GM20431 (cell line): ENCODE data around the gene CNN3.
"Not testable (repeated sequence)": the region's sequence is repeated elsewhere in the genome, so short reads cannot be mapped to it uniquely, and the experiment has no call there.

Experiments
- in situ Hi-C: fragments of 300-500 bp; cut with MseI, MboI; formaldehyde crosslinking; loops from one replicate; pipeline ENCODE4 v1.15.0; 2020; ENCODE audit warnings: low sequenced_read_pairs; ENCODE audit not compliant: unreplicated experiment

The CNN3 gene

GRCh38 chr1:94951046-94951445 is 24.1 kb upstream of the CNN3 start:
- in situ Hi-C loops: no loop called here

- in situ Hi-C loops: no loop called here
Observed at GRCh38 chr1:94949681-94950661, 23.1 kb upstream of the CNN3 start.

GRCh38 chr1:94947437-94947836 is 20.5 kb upstream of the CNN3 start:
- in situ Hi-C loops: no loop called here

- in situ Hi-C loops: no loop called here
Observed at GRCh38 chr1:94946886-94947285, 20.0 kb upstream of the CNN3 start.

GRCh38 chr1:94942171-94943128 is 15.5 kb upstream of the CNN3 start:
- in situ Hi-C loops: no loop called here

- in situ Hi-C loops: not testable (repeated sequence)
Observed at GRCh38 chr1:94941480-94941879, 14.6 kb upstream of the CNN3 start.

GRCh38 chr1:94940738-94941137 is 13.8 kb upstream of the CNN3 start:
- in situ Hi-C loops: no loop called here

- in situ Hi-C loops: no loop called here
Observed at GRCh38 chr1:94937820-94938219, 10.9 kb upstream of the CNN3 start.

- in situ Hi-C loops: no loop called here
Observed at GRCh38 chr1:94936861-94937620, 10.1 kb upstream of the CNN3 start.

GRCh38 chr1:94935476-94935875 is 8.6 kb upstream of the CNN3 start:
- in situ Hi-C loops: no loop called here

GRCh38 chr1:94935034-94935433 is 8.1 kb upstream of the CNN3 start:
- in situ Hi-C loops: no loop called here

- in situ Hi-C loops: no loop called here
Observed at GRCh38 chr1:94934551-94934950, 7.6 kb upstream of the CNN3 start.

GRCh38 chr1:94931254-94931841 is 4.4 kb upstream of the CNN3 start:
- in situ Hi-C loops: no loop called here

- in situ Hi-C loops: no loop called here
Observed at GRCh38 chr1:94929351-94930217, 2.7 kb upstream of the CNN3 start.

GRCh38 chr1:94928293-94928939 is 1.5 kb upstream of the CNN3 start:
- in situ Hi-C loops: no loop called here

- in situ Hi-C loops: no loop called here
Observed at GRCh38 chr1:94927405-94928175, 680 bp upstream of the CNN3 start.

GRCh38 chr1:94926126-94926914 is 590 bp downstream of the CNN3 start:
- in situ Hi-C loops: no loop called here
